Amniotic stem cell (primary cell): ENCODE measurements around the gene BASP1.

ENCODE experiments used
- DNase-seq: peaks from one replicate; lab custom pipeline; 2025; lab: John Stamatoyannopoulos, UW

Gene BASP1

GRCh38 chr5:17217493-17218352, at the start of gene BASP1:
Gene BASP1 (plus strand): TSS chr5:17217631. CDS start chr5:17275217, 57,586 bp downstream.
- peak; percentile 63 for DNase-seq

GRCh38 chr5:17169507-17169906, 47.9 kb upstream of the BASP1 start:
- no peak for DNase-seq

- no peak for DNase-seq
Observed at GRCh38 chr5:17172791-17173190, 44.6 kb upstream of the BASP1 start.

- DNase-seq, result no peak
Observed at GRCh38 chr5:17174965-17175364, 42.5 kb upstream of the BASP1 start.

- DNase-seq, result no peak
Observed at GRCh38 chr5:17177501-17178372, 39.7 kb upstream of the BASP1 start.

- no peak for DNase-seq
Observed at GRCh38 chr5:17178373-17178675, 39.1 kb upstream of the BASP1 start.

- DNase-seq, result no peak
Observed at GRCh38 chr5:17180330-17180843, 37.0 kb upstream of the BASP1 start.

GRCh38 chr5:17180864-17181723, 36.3 kb upstream of the BASP1 start:
- peak; percentile 87 for DNase-seq

- DNase-seq, result no peak
Observed at GRCh38 chr5:17182494-17182893, 34.9 kb upstream of the BASP1 start.

GRCh38 chr5:17182981-17183380, 34.5 kb upstream of the BASP1 start:
- no peak for DNase-seq

GRCh38 chr5:17183831-17184230, 33.6 kb upstream of the BASP1 start:
- no peak for DNase-seq

- no peak for DNase-seq
Observed at GRCh38 chr5:17184588-17184987, 32.8 kb upstream of the BASP1 start.

- no peak for DNase-seq
Observed at GRCh38 chr5:17185349-17185748, 32.1 kb upstream of the BASP1 start.

- peak; percentile 51 for DNase-seq
Observed at GRCh38 chr5:17185773-17186172, 31.7 kb upstream of the BASP1 start.

GRCh38 chr5:17186256-17186655, 31.2 kb upstream of the BASP1 start:
- DNase-seq, result no peak

GRCh38 chr5:17187011-17187785, 30.2 kb upstream of the BASP1 start:
- DNase-seq, result no peak

- no peak for DNase-seq
Observed at GRCh38 chr5:17187786-17188170, 29.7 kb upstream of the BASP1 start.

GRCh38 chr5:17189381-17190036, 27.9 kb upstream of the BASP1 start:
- peak; percentile 46 for DNase-seq

- no peak for DNase-seq
Observed at GRCh38 chr5:17190242-17190778, 27.1 kb upstream of the BASP1 start.

- DNase-seq, result peak; percentile 52
Observed at GRCh38 chr5:17190799-17191391, 26.5 kb upstream of the BASP1 start.
